Upper lobe of left lung (tissue), 6 donors: ENCODE data around the gene DHRS2. TPM values are rescaled to one million over a fixed set of nuclear protein-coding genes. Genes with fewer than 3 reads are reported as not detected.
A peak's percentile ranks its signal among the peaks of the same experiment; 100 is the strongest.
"Not testable (repeated sequence)": the region's sequence is repeated elsewhere in the genome, so short reads cannot be mapped to it uniquely, and the experiment has no call there.

Experiments
- ATAC-seq, 2 donors: fragments of 200-7000 bp; cut with Tn5 transposase; one replicate each; pipeline ENCODE4 v1.9.1; 2022; ENCODE audit warnings: mild to moderate bottlenecking in 2 of 2, moderate library complexity in 2 of 2; ENCODE audit not compliant: low FRiP score in 2 of 2
- DNase-seq, 2 donors: peaks; one replicate each; pipeline ENCODE4 v3.0.0-alpha.2; 2019 to 2020
- H3K27ac ChIP-seq, 4 donors: fragments of 200-600 bp; sonication (generic); one replicate each; pipeline ENCODE4 v1.5.1; 2016 to 2019
- H3K27me3 ChIP-seq, 4 donors: fragments of 200-600 bp; sonication (generic); one replicate each; pipeline ENCODE4 v1.5.1; 2017 to 2019
- H3K36me3 ChIP-seq, 4 donors: fragments of 200-600 bp; sonication (generic); one replicate each; pipeline ENCODE4 v1.5.1; 2016 to 2019
- H3K4me1 ChIP-seq, 4 donors: fragments of 200-600 bp; sonication (generic); one replicate each; pipeline ENCODE4 v1.5.1; 2018 to 2019
- H3K4me3 ChIP-seq, 4 donors: fragments of 200-600 bp; sonication (generic); one replicate each; pipeline ENCODE4 v1.5.1; 2017 to 2019; ENCODE audit warnings: mild to moderate bottlenecking in 2 of 4, moderate library complexity in 1 of 4
- H3K9me3 ChIP-seq, 4 donors: fragments of 200-600 bp; sonication (generic); one replicate each; pipeline ENCODE4 v1.5.1; 2018 to 2019
- CTCF ChIP-seq, 6 experiments: fragments of 450-650 bp in 4 of 6; fragments of 200-600 bp in 2 of 6; sonication (generic) in 2 of 6; IDR thresholded peaks; one replicate each; pipeline ENCODE4 v1.5.1; 2016 to 2019; ENCODE audit warnings: antibody characterized with exemption in 6 of 6
- EP300 ChIP-seq, 4 donors: sonication (generic); formaldehyde crosslinking; IDR thresholded peaks; one replicate each; pipeline ENCODE4 v1.5.1; 2017; ENCODE audit warnings: antibody characterized with exemption in 4 of 4, control low read depth in 2 of 4
- POLR2A ChIP-seq, 4 donors: fragments of 450-650 bp; IDR thresholded peaks; one replicate each; pipeline ENCODE4 v1.5.1; 2016 to 2017; ENCODE audit warnings: antibody characterized with exemption in 4 of 4, mild to moderate bottlenecking in 2 of 4
- POLR2AphosphoS5 ChIP-seq, 2 donors: sonication (generic); formaldehyde crosslinking; IDR thresholded peaks; one replicate each; pipeline ENCODE4 v1.5.1; 2017; ENCODE audit warnings: antibody characterized with exemption in 2 of 2
- WGBS, 2 donors: methylation state at CpG; one replicate each; pipeline ENCODE4 v1.1.5; 2017 to 2018; 5-methylcytosine and 5-hydroxymethylcytosine counted together
- total RNA-seq, 6 donors: library from RNA; depleted of rRNA in 4 of 6; stranded (reverse); fragments of >200 nt in 4 of 6; gene quantifications; one replicate each; pipeline versions ENCODE4 v1.1.0 to v1.2.1, GENCODE V29; 2016 to 2021
- donor health status: DM: no; HTN: no; CAD: no; lungs with moderate emphysema.
- donor health status: DM: no; HTN: yes; CAD: no; lungs with severe emphysema.

The DHRS2 gene
- total RNA-seq, 6 donors from 2014 or later = 0.30 to 5.2 (median 0.76) TPM; not detected in 1

GRCh38 chr14:23609001-23609400 is 27.2 kb upstream of the DHRS2 start:
- no peaks in the 10 kb centered on the region for H3K9me3 ChIP-seq
- DNase-seq (no peak), ATAC-seq (no peak)
- no peak for TF ChIP-seq POLR2A (IDR thresholded peaks at IDR 0.05)
- no peak overlapping the region for H3K4me3 ChIP-seq
- no peaks in the 10 kb centered on the region for H3K27me3 ChIP-seq
- H3K36me3 ChIP-seq = no peaks in the 10 kb centered on the region
- H3K27ac ChIP-seq = no peak overlapping the region
- WGBS, 2 donors = 87 to 94% methylated on average over 3 of the region's 3 CpGs
- peaks cover 0 to 7% (median 3%) of the 10 kb centered on the region in 4 donors for H3K4me1 ChIP-seq

- 62 to 67% methylated on average over 3 to 7 of the region's 7 CpGs for WGBS, 2 donors
- H3K27ac ChIP-seq, H3K9me3 ChIP-seq, ATAC-seq, H3K27me3 ChIP-seq, H3K4me3 ChIP-seq, H3K36me3 ChIP-seq, DNase-seq, H3K4me1 ChIP-seq: not testable (repeated sequence)
Measured at GRCh38 chr14:23609411-23610089, 26.6 kb upstream of the DHRS2 start.

GRCh38 chr14:23610090-23610814 is 25.9 kb upstream of the DHRS2 start:
- no peaks in the 10 kb centered on the region for H3K36me3 ChIP-seq
- H3K4me3 ChIP-seq = no peak overlapping the region
- H3K27me3 ChIP-seq = no peaks in the 10 kb centered on the region
- H3K9me3 ChIP-seq = no peaks in the 10 kb centered on the region
- ATAC-seq (no peak), DNase-seq (no peak)
- H3K27ac ChIP-seq = peak overlapping the region in 2 of 4 donors; percentile 56 to 71
- TF ChIP-seq POLR2A (IDR thresholded peaks at IDR 0.05) (no peak), POLR2AphosphoS5 (IDR thresholded peaks at IDR 0.05) (no peak), EP300 (IDR thresholded peaks at IDR 0.05) (no peak), CTCF (IDR thresholded peaks at IDR 0.05) (no peak)
- H3K4me1 ChIP-seq = peaks cover 0 to 7% (median 3%) of the 10 kb centered on the region in 4 donors
- 39 to 63% methylated on average over 2 of the region's 2 CpGs for WGBS, 2 donors

- H3K4me3 ChIP-seq = no peak overlapping the region
- TF ChIP-seq CTCF (IDR thresholded peaks at IDR 0.05) (no peak), POLR2A (IDR thresholded peaks at IDR 0.05) (no peak), POLR2AphosphoS5 (IDR thresholded peaks at IDR 0.05) (no peak), EP300 (IDR thresholded peaks at IDR 0.05) (no peak)
- no peaks in the 10 kb centered on the region for H3K36me3 ChIP-seq
- H3K27ac ChIP-seq = peak overlapping the region in 3 of 4 donors; percentile 37 to 71 (median 56)
- H3K27me3 ChIP-seq = no peaks in the 10 kb centered on the region
- H3K9me3 ChIP-seq = no peaks in the 10 kb centered on the region
- DNase-seq = no peak
- 43 to 49% methylated on average over 4 of the region's 4 CpGs for WGBS, 2 donors
- ATAC-seq = no peak
- peaks cover 0 to 7% (median 3%) of the 10 kb centered on the region in 4 donors for H3K4me1 ChIP-seq
Measured at GRCh38 chr14:23610815-23611289, 25.3 kb upstream of the DHRS2 start.

- H3K36me3 ChIP-seq = no peaks in the 10 kb centered on the region
- no peaks in the 10 kb centered on the region for H3K9me3 ChIP-seq
- peak overlapping the region in 2 of 4 donors; percentile 0 to 5 for H3K4me3 ChIP-seq
- WGBS, 2 donors = 51 to 56% methylated on average over 4 of the region's 4 CpGs
- peak overlapping the region; percentile 37 to 71 (median 50) for H3K27ac ChIP-seq
- DNase-seq = peak in 1 of 2 donors; percentile 44
- no peaks in the 10 kb centered on the region for H3K27me3 ChIP-seq
- no peak for TF ChIP-seq POLR2A (IDR thresholded peaks at IDR 0.05)
- TF ChIP-seq EP300 (IDR thresholded peaks at IDR 0.05) = peak in 1 of 4 donors; percentile 10
- ATAC-seq = peak; percentile 42 to 65
- peaks cover 0 to 7% (median 3%) of the 10 kb centered on the region in 4 donors for H3K4me1 ChIP-seq
Measured at GRCh38 chr14:23612354-23612732, 23.8 kb upstream of the DHRS2 start.

- peak overlapping the region in 2 of 4 donors; percentile 0 to 5 for H3K4me3 ChIP-seq
- TF ChIP-seq POLR2A (IDR thresholded peaks at IDR 0.05) = no peak
- no peak for TF ChIP-seq POLR2AphosphoS5 (IDR thresholded peaks at IDR 0.05)
- TF ChIP-seq EP300 (IDR thresholded peaks at IDR 0.05) = no peak
- no peak for TF ChIP-seq CTCF (IDR thresholded peaks at IDR 0.05)
- H3K9me3 ChIP-seq = no peaks in the 10 kb centered on the region
- no peaks in the 10 kb centered on the region for H3K36me3 ChIP-seq
- 81 to 83% methylated on average over 1 of the region's 1 CpG for WGBS, 2 donors
- no peaks in the 10 kb centered on the region for H3K27me3 ChIP-seq
- no peak for ATAC-seq
- H3K27ac ChIP-seq = peak overlapping the region; percentile 37 to 71 (median 46)
- H3K4me1 ChIP-seq = peaks cover 0 to 7% (median 3%) of the 10 kb centered on the region in 4 donors
- DNase-seq = no peak
Measured at GRCh38 chr14:23612802-23613201, 23.4 kb upstream of the DHRS2 start.
